DMS114 treated with DMSO at 0.1 percent for 48 hours (cell line): ENCODE data around the gene RETREG3.
"Not testable (repeated sequence)": the region's sequence is repeated elsewhere in the genome, so short reads cannot be mapped to it uniquely, and the experiment has no call there.

Experiments
- DNase-seq: peaks from one replicate; lab custom pipeline; 2025; ENCODE audit not compliant: unreplicated experiment; lab: John Stamatoyannopoulos, UW

RETREG3 gene

GRCh38 chr17:42573095-42573494, 36.1 kb downstream of the RETREG3 start:
- no peak for DNase-seq

DNA sequence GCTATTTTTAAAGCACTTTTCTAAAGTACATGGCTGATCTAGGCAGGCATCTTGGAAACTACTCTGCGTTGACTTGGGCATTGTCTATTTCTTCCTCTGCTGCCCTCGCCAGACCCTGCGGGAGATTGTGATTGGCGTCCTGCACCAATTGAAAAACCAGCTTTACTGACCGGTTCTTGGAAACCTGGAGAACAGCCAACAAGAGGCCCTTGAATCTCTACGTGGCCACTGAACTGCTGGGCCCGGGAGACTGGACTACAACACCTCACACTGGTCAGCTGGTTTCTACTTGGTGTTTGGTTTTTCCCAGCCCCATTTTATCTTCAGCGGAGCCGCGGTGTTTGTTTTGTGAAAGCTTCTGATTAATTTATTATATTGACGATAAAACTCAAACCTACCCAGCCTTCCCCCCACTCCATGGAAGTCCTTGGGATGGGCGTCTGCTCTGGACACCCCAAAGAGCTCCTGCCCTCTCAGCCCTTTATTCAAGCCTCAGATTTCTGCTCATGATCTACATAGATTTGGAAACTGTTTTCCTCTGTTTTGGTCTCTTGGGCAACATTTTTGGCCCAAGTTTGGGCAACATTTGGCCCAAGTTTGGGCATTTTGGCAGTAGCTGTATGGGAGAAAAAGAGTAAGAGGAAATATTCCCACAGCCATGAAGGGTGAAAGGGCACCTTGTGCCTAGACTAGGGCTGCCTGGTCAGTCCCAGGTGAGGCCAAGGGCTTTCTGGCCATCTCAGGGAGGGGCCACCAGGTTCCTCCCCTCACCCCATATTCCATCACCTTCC, 37.5 kb downstream of the RETREG3 start:
- no peak for DNase-seq

- DNase-seq = no peak
Observed at GRCh38 chr17:42568341-42569111, 40.6 kb downstream of the RETREG3 start.

GRCh38 chr17:42566883-42567573, 42.1 kb downstream of the RETREG3 start, which contains the start of gene MLX:
Gene MLX, plus strand, starts transcription at chr17:42567100. Its CDS starts 25 bp downstream, at chr17:42567125.
- peak; percentile 64 for DNase-seq

DNA sequence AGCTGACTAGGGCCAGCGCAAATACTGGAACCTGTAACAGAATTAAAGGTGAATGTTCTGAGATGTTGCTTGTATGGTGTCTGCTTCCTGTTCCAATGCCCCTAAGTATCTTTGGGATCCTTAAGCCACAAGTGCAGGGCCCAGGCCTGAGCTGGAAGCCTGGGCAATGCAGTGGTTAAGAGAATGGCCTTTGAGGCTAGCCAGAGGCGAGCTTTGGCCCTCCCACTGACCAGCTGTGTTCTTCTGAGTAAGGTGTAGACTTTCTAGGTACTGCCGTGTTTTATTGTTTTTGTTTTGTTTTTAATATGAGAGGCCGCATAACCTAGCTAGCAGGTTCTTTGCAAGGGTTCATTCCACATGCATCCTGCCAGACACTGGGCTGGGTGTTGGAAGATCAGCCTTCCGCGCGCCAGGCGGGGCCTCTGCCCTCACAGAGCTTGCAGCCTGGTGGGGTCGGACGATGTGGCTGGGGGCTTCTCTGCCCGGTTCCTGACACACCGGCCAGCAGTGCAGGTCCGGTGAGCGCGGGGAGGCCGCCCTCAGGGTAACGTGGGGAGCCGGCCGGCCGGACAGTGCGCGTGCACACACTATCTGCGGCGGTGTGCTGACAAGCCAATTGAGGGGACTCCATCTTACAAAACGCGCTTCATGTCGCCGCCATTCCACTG, 42.8 kb downstream of the RETREG3 start:
- no peak for DNase-seq

- DNase-seq = no peak
Observed at GRCh38 chr17:42565523-42566214, 43.5 kb downstream of the RETREG3 start.

DNA sequence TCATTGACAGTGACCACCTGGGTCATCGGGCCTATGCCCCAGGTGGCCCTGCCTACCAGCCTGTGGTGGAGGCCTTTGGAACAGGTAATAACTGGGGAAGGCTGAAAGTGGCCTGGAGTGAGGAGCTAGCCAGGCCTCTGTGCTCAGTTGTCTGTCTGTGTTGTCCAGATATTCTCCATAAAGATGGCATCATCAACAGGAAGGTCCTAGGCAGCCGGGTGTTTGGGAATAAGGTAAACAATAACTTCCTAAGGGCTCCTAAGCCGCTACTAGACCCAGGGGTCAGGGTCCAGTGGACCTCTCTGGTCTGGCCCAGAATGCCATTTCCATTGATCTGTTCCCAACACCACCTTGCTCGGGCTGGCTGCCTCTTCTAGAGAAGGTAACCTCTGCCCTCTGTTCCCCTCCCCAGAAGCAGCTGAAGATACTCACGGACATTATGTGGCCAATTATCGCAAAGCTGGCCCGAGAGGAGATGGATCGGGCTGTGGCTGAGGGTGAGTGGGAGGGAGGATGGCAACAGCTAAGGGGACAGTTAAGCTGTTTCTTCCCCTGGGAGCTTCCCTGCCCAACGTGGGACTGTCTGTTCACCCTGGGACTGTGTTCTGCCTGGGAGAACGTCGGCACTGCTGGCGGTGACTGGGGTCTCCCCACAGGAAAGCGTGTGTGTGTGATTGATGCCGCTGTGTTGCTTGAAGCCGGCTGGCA, 44.2 kb downstream of the RETREG3 start:
- no peak for DNase-seq

GRCh38 chr17:42563950-42564349, 45.2 kb downstream of the RETREG3 start:
- DNase-seq = no peak

GRCh38 chr17:42563543-42563942, 45.6 kb downstream of the RETREG3 start:
- no peak for DNase-seq

DNA sequence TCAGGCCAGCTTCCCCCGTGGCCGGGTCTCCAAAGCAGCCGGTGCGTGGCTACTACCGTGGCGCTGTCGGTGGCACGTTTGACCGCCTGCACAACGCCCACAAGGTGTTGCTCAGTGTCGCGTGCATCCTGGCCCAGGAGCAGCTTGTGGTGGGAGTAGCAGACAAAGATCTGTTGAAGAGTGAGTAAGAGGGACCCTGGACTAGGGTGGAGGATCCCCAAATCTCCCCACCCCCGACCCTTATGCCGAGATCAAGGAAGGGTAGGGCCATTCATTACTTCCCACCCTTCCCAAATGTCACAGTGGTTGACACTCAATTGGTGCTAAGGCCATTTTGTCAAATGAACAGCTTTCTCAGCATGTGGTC, 46.0 kb downstream of the RETREG3 start:
- no peak for DNase-seq

DNA sequence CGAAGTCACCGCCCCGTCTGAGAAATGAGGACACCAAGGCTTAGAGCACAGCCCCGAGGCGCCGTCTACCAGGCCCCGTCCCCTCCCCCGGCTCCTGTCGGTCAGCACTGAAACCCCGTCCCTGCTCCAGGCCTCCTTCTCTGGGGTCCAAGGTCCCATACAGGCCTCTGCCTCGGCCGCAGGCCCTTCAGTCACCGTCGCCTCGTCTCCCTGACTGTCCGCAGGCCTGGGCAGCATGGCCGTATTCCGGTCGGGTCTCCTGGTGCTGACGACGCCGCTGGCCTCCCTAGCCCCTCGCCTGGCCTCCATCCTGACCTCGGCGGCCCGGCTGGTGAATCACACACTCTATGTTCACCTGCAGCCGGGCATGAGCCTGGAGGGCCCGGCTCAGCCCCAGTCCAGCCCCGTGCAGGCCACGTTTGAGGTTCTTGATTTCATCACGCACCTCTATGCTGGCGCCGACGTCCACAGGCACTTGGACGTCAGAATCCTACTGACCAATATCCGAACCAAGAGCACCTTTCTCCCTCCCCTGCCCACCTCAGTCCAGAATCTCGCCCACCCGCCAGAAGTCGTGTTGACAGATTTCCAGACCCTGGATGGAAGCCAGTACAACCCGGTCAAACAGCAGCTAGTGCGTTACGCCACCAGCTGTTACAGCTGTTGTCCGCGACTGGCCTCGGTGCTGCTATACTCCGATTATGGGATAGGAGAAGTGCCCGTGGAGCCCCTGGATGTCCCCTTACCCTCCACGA, 46.6 kb downstream of the RETREG3 start:
- no peak for DNase-seq

GRCh38 chr17:42561897-42562387, 47.2 kb downstream of the RETREG3 start, which contains the start of gene COASY:
Gene COASY, plus strand, starts transcription at chr17:42562148. Its CDS starts 475 bp downstream, at chr17:42562623.
- DNase-seq = peak; percentile 77

- no peak for DNase-seq
Observed at GRCh38 chr17:42560246-42560645, 48.9 kb downstream of the RETREG3 start.

DNA sequence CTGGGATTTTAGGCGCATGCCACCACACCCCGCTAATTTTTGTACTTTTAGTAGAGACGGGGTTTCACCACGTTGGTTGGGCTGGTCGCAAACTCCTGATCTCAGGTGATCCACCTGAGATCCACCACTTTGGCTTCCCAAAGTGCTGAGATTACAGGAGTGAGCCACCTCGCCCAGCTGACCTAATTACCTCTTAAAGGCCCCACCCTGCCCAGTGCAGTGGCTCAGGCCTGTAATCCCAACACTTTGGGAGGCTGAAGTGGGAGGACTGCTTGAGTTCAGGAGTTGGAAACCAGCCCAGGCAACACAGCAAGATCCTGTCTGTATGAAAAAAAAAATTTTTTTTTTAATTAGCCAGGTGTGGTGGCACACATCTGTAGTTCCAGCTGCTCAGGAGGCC, 50.1 kb downstream of the RETREG3 start:
- DNase-seq = no peak

GRCh38 chr17:42555961-42556617, 53.1 kb downstream of the RETREG3 start:
- DNase-seq = not testable (repeated sequence)

- no peak for DNase-seq
Observed at GRCh38 chr17:42555122-42555622, 54.0 kb downstream of the RETREG3 start.

GRCh38 chr17:42554250-42555121, 54.7 kb downstream of the RETREG3 start:
- peak; percentile 34 for DNase-seq
